ENCODE results near the gene GRIN3B. TPM values are rescaled to one million over a fixed set of nuclear protein-coding genes. Genes with fewer than 3 reads are reported as not detected.

Gene GRIN3B
- total and polyA plus RNA-seq, 7 experiments from 2014 or later = 0.10 to 0.56 (median 0.19) TPM; not detected in 4

DNA sequence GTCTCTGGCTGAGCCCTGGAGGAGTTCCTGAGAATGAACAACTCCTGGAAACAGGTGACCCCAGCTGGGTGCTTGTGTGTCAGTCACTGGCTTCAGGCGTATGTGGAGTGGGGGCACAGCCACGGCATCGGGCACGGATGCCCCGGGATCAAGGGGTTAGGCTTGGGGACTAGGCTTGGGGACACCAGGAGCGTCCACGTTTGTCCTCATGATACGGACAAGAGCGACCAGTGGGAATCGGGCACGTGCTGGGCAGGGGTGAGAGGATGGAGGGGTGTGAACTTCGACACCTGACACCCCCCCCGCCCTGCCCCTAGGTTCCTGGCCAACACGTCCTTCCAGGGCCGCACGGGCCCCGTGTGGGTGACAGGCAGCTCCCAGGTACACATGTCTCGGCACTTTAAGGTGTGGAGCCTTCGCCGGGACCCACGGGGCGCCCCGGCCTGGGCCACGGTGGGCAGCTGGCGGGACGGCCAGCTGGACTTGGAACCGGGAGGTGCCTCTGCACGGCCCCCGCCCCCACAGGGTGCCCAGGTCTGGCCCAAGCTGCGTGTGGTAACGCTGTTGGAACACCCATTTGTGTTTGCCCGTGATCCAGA is 4.1 kb downstream of the GRIN3B start:
- intact Hi-C loops (cut with micrococcal nuclease) = loop anchor here in 1 of 2 donors (1.0 kb wide), 1 partner anchor 14 kb away; no protein-coding TSS in a partner anchor
- Histone ChIP-seq H3K9me3 (ENCODE audit: control insufficient read depth in 2 of 3, low read length in 3 of 3) (no peaks in the 10 kb centered on the region), H3K36me3 (ENCODE audit: control insufficient read depth in 2 of 3, insufficient read depth in 3 of 3, low read length in 3 of 3) (peaks cover 0 to 4% (median 0%) of the 10 kb centered on the region in 3 experiments), H3K27ac (ENCODE audit: low read depth, low read length) (no peak overlapping the region), H3K4me1 (ENCODE audit: control insufficient read depth in 2 of 2, insufficient read depth in 2 of 2, low read length in 2 of 2) (peaks cover 6 to 11% of the 10 kb centered on the region in 2 donors), H3K27me3 (ENCODE audit: control insufficient read depth in 2 of 2, insufficient read depth in 2 of 2, low read length in 2 of 2) (peaks cover 5 to 6% of the 10 kb centered on the region in 2 donors), H3K4me3 (ENCODE audit: low read length) (no peak overlapping the region)
- ChIA-PET POLR2A (interaction anchor here (0.6 to 1.6 kb wide), 6 partner anchors 9 to 63 kb away, joined by 3 to 6 read pairs (median 3); partner anchors contain the start of genes ABCA7 and ARHGAP45), CTCF (interaction anchor here (0.6 to 1.4 kb wide), 3 partner anchors 15 to 407 kb away, joined by 3 to 5 read pairs (median 3); no protein-coding TSS in a partner anchor)
- no peak for ATAC-seq
- peaks cover 0 to 4% (median 0%) of the 10 kb centered on the region in 11 donors for H3K9me3 Mint-ChIP-seq
- H3K4me1 Mint-ChIP-seq = peaks cover 0 to 9% (median 4%) of the 10 kb centered on the region in 7 donors
- H3K36me3 Mint-ChIP-seq = peaks cover 0 to 2% (median 0%) of the 10 kb centered on the region in 5 donors
- peaks cover 1 to 16% (median 7%) of the 10 kb centered on the region in 5 donors for H3K27me3 Mint-ChIP-seq
- DNase-seq = no peak
- no peak overlapping the region for H3K27ac Mint-ChIP-seq
- no peak overlapping the region for H3K4me3 Mint-ChIP-seq

DNA sequence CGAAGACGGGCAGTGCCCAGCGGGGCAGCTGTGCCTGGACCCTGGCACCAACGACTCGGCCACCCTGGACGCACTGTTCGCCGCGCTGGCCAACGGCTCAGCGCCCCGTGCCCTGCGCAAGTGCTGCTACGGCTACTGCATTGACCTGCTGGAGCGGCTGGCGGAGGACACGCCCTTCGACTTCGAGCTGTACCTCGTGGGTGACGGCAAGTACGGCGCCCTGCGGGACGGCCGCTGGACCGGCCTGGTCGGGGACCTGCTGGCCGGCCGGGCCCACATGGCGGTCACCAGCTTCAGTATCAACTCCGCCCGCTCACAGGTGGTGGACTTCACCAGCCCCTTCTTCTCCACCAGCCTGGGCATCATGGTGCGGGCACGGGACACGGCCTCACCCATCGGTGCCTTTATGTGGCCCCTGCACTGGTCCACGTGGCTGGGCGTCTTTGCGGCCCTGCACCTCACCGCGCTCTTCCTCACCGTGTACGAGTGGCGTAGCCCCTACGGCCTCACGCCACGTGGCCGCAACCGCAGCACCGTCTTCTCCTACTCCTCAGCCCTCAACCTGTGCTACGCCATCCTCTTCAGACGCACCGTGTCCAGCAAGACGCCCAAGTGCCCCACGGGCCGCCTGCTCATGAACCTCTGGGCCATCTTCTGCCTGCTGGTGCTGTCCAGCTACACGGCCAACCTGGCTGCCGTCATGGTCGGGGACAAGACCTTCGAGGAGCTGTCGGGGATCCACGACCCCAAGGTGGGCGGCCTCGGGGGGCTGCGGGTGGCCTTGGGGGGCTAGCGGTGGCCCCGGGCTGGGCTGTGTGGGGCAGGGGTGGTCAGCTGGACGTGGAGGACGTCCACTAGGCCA is 4.8 kb downstream of the GRIN3B start:
- no peak for ATAC-seq
- H3K4me1 ChIP-seq (ENCODE audit: control insufficient read depth in 2 of 2, insufficient read depth in 2 of 2, low read length in 2 of 2) = peaks cover 6 to 11% of the 10 kb centered on the region in 2 donors
- intact Hi-C loops (cut with micrococcal nuclease) = loop anchor here in 1 of 2 donors (1.0 kb wide), 1 partner anchor 13 kb away; no protein-coding TSS in a partner anchor
- no peak overlapping the region for H3K27ac ChIP-seq (ENCODE audit: low read depth, low read length)
- peaks cover 5 to 6% of the 10 kb centered on the region in 2 donors for H3K27me3 ChIP-seq (ENCODE audit: control insufficient read depth in 2 of 2, insufficient read depth in 2 of 2, low read length in 2 of 2)
- peaks cover 0 to 2% (median 0%) of the 10 kb centered on the region in 11 donors for H3K9me3 Mint-ChIP-seq
- peaks cover 0 to 2% (median 0%) of the 10 kb centered on the region in 5 donors for H3K36me3 Mint-ChIP-seq
- H3K36me3 ChIP-seq (ENCODE audit: control insufficient read depth in 2 of 3, insufficient read depth in 3 of 3, low read length in 3 of 3) = peaks cover 0 to 10% (median 0%) of the 10 kb centered on the region in 3 experiments
- CTCF ChIA-PET = interaction anchor here (1.4 kb wide), 1 partner anchor 14 kb away, joined by 3 read pairs; no protein-coding TSS in a partner anchor
- peak overlapping the region in 2 of 9 donors; percentile 28 to 56 for H3K27ac Mint-ChIP-seq
- H3K27me3 Mint-ChIP-seq = peaks cover 0 to 11% (median 4%) of the 10 kb centered on the region in 5 donors
- POLR2A ChIA-PET = interaction anchor here (0.6 to 1.6 kb wide), 6 partner anchors 9 to 62 kb away, joined by 3 to 6 read pairs (median 3); partner anchors contain the start of genes ABCA7 and ARHGAP45
- H3K4me1 Mint-ChIP-seq = peaks cover 0 to 11% (median 4%) of the 10 kb centered on the region in 7 donors
- H3K4me3 Mint-ChIP-seq = no peak overlapping the region
- no peak for DNase-seq
- H3K4me3 ChIP-seq (ENCODE audit: low read length) = no peak overlapping the region
- H3K9me3 ChIP-seq (ENCODE audit: control insufficient read depth in 2 of 3, low read length in 3 of 3) = no peaks in the 10 kb centered on the region

DNA sequence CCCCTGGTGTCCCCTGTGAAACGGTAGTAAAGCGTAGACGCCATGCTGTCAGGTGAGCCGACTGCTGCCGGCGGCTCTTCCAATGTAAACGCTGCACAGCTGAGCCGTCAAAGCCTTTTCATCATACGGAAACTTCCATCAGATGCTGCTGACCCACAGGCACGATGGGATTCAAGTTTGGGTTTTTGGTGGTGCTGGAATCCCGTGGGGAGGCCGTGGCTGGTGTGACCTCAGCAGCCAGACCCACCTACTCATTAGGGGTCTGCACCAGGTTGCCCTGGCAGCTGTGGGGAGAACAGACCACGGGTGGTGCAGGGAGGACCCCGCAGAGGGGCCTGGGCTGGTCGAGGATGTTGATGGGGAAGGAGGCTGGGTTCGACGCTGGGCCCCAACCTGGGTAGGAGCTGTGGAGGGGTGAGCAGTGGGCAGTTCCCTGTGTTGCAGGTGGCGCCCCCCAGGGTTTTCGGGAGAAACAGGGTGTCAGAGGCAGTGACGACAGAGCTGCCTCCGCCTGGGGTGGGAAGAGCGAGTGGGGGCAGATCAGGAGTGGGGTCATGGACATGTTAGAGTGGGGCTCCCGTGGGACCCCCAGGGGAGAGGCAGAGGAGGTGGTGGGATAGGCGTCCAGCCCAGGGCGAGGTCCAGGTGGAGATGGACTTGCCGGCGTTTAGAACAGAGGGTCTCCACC is 6.6 kb downstream of the GRIN3B start:
- Histone ChIP-seq H3K9me3 (ENCODE audit: control insufficient read depth in 2 of 3, low read length in 3 of 3) (no peaks in the 10 kb centered on the region), H3K4me1 (ENCODE audit: control insufficient read depth in 2 of 2, insufficient read depth in 2 of 2, low read length in 2 of 2) (peaks cover 0 to under 1% of the 10 kb centered on the region in 2 donors), H3K27ac (ENCODE audit: low read depth, low read length) (no peak overlapping the region), H3K27me3 (ENCODE audit: control insufficient read depth in 2 of 2, insufficient read depth in 2 of 2, low read length in 2 of 2) (no peaks in the 10 kb centered on the region), H3K36me3 (ENCODE audit: control insufficient read depth in 2 of 3, insufficient read depth in 3 of 3, low read length in 3 of 3) (peaks cover 0 to 27% (median 0%) of the 10 kb centered on the region in 3 experiments), H3K4me3 (ENCODE audit: low read length) (no peak overlapping the region)
- ATAC-seq (no peak), DNase-seq (no peak)
- Mint-ChIP-seq H3K4me3 (peak overlapping the region in 1 of 10 donors; percentile 9), H3K27me3 (peaks cover 0 to 6% (median 0%) of the 10 kb centered on the region in 5 donors), H3K9me3 (peaks cover 0 to 2% (median 0%) of the 10 kb centered on the region in 11 donors), H3K4me1 (peaks cover 0 to 8% (median 0%) of the 10 kb centered on the region in 7 donors), H3K27ac (peak overlapping the region in 1 of 9 donors; percentile 48), H3K36me3 (peaks cover 0 to 3% (median 0%) of the 10 kb centered on the region in 5 donors)
- CTCF ChIA-PET = interaction anchor here (0.9 kb wide), 1 partner anchor 9 kb away, joined by 3 read pairs; no protein-coding TSS in a partner anchor
- POLR2A ChIA-PET = interaction anchor here (0.7 to 1.3 kb wide), 4 partner anchors 9 to 77 kb away, joined by 3 to 4 read pairs (median 3); no protein-coding TSS in a partner anchor
- intact Hi-C loops (cut with micrococcal nuclease) = no loop called here

DNA sequence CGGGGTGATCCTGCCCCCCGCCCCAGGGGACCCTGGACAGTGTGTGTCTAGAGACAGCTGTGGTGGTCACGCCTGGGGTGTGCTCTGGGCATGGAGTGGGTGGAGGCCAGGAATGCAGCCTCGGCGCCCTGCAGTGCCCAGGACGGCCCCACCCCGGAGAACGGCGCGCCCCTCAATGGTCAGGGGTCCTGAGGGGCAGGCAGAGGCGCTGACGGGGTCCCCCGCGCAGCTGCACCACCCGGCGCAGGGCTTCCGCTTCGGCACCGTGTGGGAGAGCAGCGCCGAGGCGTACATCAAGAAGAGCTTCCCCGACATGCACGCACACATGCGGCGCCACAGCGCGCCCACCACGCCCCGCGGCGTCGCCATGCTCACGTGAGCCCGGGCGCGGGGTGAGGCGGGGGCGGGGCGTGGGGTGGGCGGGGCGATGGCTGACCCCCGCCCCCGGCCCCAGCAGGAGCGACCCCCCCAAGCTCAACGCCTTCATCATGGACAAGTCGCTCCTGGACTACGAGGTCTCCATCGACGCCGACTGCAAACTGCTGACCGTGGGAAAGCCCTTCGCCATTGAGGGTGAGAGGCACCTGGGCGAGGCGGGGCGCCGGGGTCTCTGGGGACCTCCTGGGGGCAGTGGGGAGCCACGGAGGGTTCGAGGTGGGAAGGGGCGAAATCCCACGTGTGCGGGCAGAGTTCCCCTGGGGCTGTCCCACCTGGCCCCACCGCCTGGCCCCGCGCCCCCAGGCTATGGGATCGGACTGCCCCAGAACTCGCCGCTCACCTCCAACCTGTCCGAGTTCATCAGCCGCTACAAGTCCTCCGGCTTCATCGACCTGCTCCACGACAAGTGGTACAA is 7.4 kb downstream of the GRIN3B start:
- ChIA-PET POLR2A (interaction anchor here (0.7 to 1.3 kb wide), 3 partner anchors 8 to 76 kb away, joined by 3 read pairs; no protein-coding TSS in a partner anchor), CTCF (interaction anchor here (0.9 kb wide), 1 partner anchor 10 kb away, joined by 3 read pairs; no protein-coding TSS in a partner anchor)
- peaks cover 0 to 34% (median 0%) of the 10 kb centered on the region in 3 experiments for H3K36me3 ChIP-seq (ENCODE audit: control insufficient read depth in 2 of 3, insufficient read depth in 3 of 3, low read length in 3 of 3)
- no peaks in the 10 kb centered on the region for H3K4me1 ChIP-seq (ENCODE audit: control insufficient read depth in 2 of 2, insufficient read depth in 2 of 2, low read length in 2 of 2)
- ATAC-seq = no peak
- H3K27ac ChIP-seq (ENCODE audit: low read depth, low read length) = no peak overlapping the region
- Mint-ChIP-seq H3K27me3 (peaks cover 0 to 2% (median 0%) of the 10 kb centered on the region in 5 donors), H3K36me3 (peaks cover 0 to 3% (median 0%) of the 10 kb centered on the region in 5 donors), H3K9me3 (peaks cover 0 to 2% (median 0%) of the 10 kb centered on the region in 11 donors), H3K4me1 (peaks cover 0 to 8% (median 0%) of the 10 kb centered on the region in 7 donors), H3K4me3 (no peak overlapping the region), H3K27ac (no peak overlapping the region)
- no peaks in the 10 kb centered on the region for H3K27me3 ChIP-seq (ENCODE audit: control insufficient read depth in 2 of 2, insufficient read depth in 2 of 2, low read length in 2 of 2)
- intact Hi-C loops (cut with micrococcal nuclease) = no loop called here
- no peak for DNase-seq
- H3K4me3 ChIP-seq (ENCODE audit: low read length) = no peak overlapping the region
- no peaks in the 10 kb centered on the region for H3K9me3 ChIP-seq (ENCODE audit: control insufficient read depth in 2 of 3, low read length in 3 of 3)

DNA sequence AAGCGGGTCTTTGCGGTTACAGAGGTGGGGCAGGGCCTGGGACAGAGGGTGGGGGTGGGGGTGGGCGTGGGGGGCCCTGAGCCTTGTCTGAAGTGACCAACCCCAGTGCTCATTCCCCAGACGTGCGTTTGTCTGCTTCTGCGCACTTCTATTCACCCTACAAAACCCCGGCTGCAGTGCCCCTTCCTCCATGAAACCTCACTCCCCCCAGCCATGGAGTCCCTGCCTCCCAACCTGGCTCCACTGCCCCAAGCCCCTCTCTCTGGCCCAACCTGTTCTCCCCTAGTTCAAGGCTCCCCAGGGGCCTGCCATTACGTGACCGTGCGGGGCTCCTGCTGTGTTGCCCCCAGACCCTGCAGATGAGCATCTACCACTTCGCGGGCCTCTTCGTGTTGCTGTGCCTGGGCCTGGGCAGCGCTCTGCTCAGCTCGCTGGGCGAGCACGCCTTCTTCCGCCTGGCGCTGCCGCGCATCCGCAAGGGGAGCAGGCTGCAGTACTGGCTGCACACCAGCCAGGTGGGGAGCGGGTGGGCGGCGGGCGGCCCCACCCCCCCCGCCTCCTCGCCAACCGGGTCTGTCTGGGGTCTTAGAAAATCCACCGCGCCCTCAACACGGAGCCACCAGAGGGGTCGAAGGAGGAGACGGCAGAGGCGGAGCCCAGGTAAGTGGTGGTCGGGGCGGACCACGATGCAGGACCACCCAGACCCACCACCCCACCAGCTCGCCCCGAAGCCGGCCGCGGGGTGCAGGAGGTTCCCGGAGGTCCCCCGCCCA is 8.2 kb downstream of the GRIN3B start:
- Histone ChIP-seq H3K4me1 (ENCODE audit: control insufficient read depth in 2 of 2, insufficient read depth in 2 of 2, low read length in 2 of 2) (no peaks in the 10 kb centered on the region), H3K36me3 (ENCODE audit: control insufficient read depth in 2 of 3, insufficient read depth in 3 of 3, low read length in 3 of 3) (peaks cover 0 to 43% (median 0%) of the 10 kb centered on the region in 3 experiments), H3K9me3 (ENCODE audit: control insufficient read depth in 2 of 3, low read length in 3 of 3) (no peaks in the 10 kb centered on the region), H3K27me3 (ENCODE audit: control insufficient read depth in 2 of 2, insufficient read depth in 2 of 2, low read length in 2 of 2) (no peaks in the 10 kb centered on the region), H3K4me3 (ENCODE audit: low read length) (no peak overlapping the region), H3K27ac (ENCODE audit: low read depth, low read length) (no peak overlapping the region)
- ChIA-PET CTCF (no interaction called here), POLR2A (no interaction called here)
- peaks cover 0 to 8% (median 0%) of the 10 kb centered on the region in 7 donors for H3K4me1 Mint-ChIP-seq
- intact Hi-C loops (cut with micrococcal nuclease) = no loop called here
- no peak overlapping the region for H3K4me3 Mint-ChIP-seq
- no peak for DNase-seq
- no peak overlapping the region for H3K27ac Mint-ChIP-seq
- H3K36me3 Mint-ChIP-seq = peaks cover 0 to 3% (median 0%) of the 10 kb centered on the region in 5 donors
- H3K27me3 Mint-ChIP-seq = no peaks in the 10 kb centered on the region
- no peak for ATAC-seq
- H3K9me3 Mint-ChIP-seq = peaks cover 0 to 2% (median 0%) of the 10 kb centered on the region in 11 donors
